HFFc6 (cell line): ENCODE results near the gene TNFAIP2. TPM values are rescaled to one million over a fixed set of nuclear protein-coding genes. Genes with fewer than 3 reads are reported as not detected.

Source experiments
- DNase-seq: peaks from one replicate; pipeline ENCODE4 v3.0.0-alpha.2; 2018
- H3K27ac Mint-ChIP-seq: 2 replicates; pipeline ENCODE4 v1.8.0; 2020; ENCODE audit warnings: mild to moderate bottlenecking, mixed read lengths
- H3K27me3 Mint-ChIP-seq: 2 replicates; pipeline ENCODE4 v1.8.0; 2021; ENCODE audit warnings: mild to moderate bottlenecking, moderate library complexity, mixed read lengths; ENCODE audit not compliant: insufficient read depth
- H3K36me3 Mint-ChIP-seq: 2 replicates; pipeline ENCODE4 v1.8.0; 2021; ENCODE audit warnings: low read depth, mixed read lengths
- H3K4me1 Mint-ChIP-seq: 2 replicates; pipeline ENCODE4 v1.8.0; 2020; ENCODE audit warnings: low read depth, mixed read lengths
- H3K4me3 Mint-ChIP-seq: 2 replicates; pipeline ENCODE4 v1.8.0; 2020; ENCODE audit warnings: mild to moderate bottlenecking, moderate library complexity, mixed read lengths
- H3K9me3 Mint-ChIP-seq: 2 replicates; pipeline ENCODE4 v1.8.0; 2020; ENCODE audit warnings: mild to moderate bottlenecking, mixed read lengths
- total RNA-seq, 6 experiments: library from RNA; stranded (reverse); fragmentation: NEBNext Ultra II Directional; extraction: Animal tissue kit (Norgen Biotek cat#: 25700); gene quantifications; 2 replicates in 1 of 6; 3 replicates in 5 of 6; pipeline ENCODE4 v1.2.3, GENCODE V29; 2021
- TF ChIP-seq, protein P1 (sequence below): fragments of 200-600 bp; sonication (generic); IDR thresholded peaks from 2 replicates; pipeline ENCODE4 v1.5.0; 2021; ENCODE audit warnings: antibody characterized with exemption, mild to moderate bottlenecking

Gene TNFAIP2
- total RNA-seq, 6 experiments from 2014 or later, result 44.7 to 59.6 (median 46.4) TPM

DNA sequence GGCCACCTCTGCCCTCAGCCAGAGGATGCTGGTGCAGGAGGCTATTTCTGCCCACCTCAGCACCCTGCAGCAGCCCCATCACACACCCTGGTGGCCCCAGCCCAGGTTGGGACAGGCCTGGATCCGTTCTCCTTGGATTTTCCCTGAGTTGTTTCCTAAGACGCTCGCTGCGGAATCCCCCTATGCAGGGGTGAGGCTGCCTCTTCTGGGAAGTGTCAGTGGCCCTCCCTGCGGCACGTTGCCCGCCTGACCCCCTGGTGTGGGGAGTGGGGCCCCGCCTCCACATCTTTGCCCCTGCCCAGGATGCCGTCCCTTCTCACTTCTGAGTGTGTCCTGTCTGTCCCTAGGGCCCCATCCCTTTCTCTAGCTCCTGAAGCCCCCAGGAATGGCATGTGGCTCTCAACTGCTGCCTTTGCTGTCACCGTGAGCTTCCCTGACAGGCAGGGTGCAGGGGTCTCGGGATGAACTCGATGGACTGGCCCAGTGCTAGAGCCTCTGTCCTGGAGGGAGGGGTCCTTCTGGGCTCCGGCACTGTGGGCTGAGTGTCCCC, 29.3 kb upstream of the TNFAIP2 start:
- TF ChIP-seq, protein P1, sequence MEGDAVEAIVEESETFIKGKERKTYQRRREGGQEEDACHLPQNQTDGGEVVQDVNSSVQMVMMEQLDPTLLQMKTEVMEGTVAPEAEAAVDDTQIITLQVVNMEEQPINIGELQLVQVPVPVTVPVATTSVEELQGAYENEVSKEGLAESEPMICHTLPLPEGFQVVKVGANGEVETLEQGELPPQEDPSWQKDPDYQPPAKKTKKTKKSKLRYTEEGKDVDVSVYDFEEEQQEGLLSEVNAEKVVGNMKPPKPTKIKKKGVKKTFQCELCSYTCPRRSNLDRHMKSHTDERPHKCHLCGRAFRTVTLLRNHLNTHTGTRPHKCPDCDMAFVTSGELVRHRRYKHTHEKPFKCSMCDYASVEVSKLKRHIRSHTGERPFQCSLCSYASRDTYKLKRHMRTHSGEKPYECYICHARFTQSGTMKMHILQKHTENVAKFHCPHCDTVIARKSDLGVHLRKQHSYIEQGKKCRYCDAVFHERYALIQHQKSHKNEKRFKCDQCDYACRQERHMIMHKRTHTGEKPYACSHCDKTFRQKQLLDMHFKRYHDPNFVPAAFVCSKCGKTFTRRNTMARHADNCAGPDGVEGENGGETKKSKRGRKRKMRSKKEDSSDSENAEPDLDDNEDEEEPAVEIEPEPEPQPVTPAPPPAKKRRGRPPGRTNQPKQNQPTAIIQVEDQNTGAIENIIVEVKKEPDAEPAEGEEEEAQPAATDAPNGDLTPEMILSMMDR, result no peak
- no peak overlapping the region for H3K27ac Mint-ChIP-seq
- no peaks in the 10 kb centered on the region for H3K9me3 Mint-ChIP-seq
- no peaks in the 10 kb centered on the region for H3K4me1 Mint-ChIP-seq
- H3K27me3 Mint-ChIP-seq, result peaks cover 15% of the 10 kb centered on the region
- DNase-seq, result no peak
- no peaks in the 10 kb centered on the region for H3K36me3 Mint-ChIP-seq
- H3K4me3 Mint-ChIP-seq, result no peak overlapping the region

DNA sequence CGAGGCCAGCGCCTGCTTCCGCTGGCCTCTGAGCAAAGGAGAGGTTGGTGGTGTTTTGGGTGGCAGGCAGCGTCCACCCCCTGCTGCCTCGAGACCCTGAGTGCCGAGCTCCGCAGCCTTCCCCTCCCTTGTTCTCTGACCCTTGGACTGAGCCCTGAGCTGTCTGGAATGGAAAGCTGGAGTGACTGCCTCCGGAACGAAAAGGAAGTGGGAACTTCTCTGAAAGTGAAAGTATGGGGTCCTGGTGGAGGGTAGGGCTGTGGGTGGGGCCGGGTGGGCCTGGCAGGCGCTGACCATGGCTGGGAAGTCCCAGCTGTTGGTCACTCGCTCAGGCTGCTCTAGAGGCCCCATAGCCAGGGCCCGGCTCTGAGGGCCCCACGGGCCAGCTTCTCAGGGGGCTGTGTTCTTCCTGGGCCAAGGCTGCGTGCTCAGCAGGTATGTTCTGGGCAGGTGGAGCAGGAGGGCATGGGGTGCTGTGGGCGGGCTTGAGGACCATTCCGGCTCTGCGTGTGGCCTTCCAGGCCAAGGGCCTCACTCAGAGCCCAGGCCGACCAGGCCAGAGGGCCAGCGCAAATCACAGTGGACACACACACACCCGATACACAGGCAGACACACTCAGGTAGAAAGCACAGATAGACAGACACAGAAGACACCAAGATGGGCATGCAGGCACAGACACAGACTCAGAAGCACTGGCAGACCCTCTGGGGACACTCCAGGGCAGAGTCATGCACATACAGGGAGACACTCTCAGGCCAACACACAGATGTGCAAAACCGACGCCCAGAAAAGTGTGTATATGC, 28.7 kb upstream of the TNFAIP2 start, which contains the start of gene EXOC3L4:
TSS of gene EXOC3L4 (plus strand) at position 320 of the 804 bp plus-strand sequence. CDS start 5,495 bp downstream, outside the sequence.
- no peak within 1 kb of the TSS for H3K27ac Mint-ChIP-seq
- TF ChIP-seq, protein P1, result no peak
- H3K4me1 Mint-ChIP-seq, result no peaks in the 10 kb centered on the region
- DNase-seq, result no peak
- no peak within 1 kb of the TSS for H3K4me3 Mint-ChIP-seq
- H3K36me3 Mint-ChIP-seq, result no peaks in the 10 kb centered on the region
- peaks cover 15% of the 10 kb centered on the region for H3K27me3 Mint-ChIP-seq
- no peaks in the 10 kb centered on the region for H3K9me3 Mint-ChIP-seq

GRCh38 chr14:103095210-103095778, 28.0 kb upstream of the TNFAIP2 start:
- Mint-ChIP-seq H3K9me3 (no peaks in the 10 kb centered on the region), H3K36me3 (no peaks in the 10 kb centered on the region), H3K4me1 (no peaks in the 10 kb centered on the region), H3K27me3 (peaks cover 15% of the 10 kb centered on the region), H3K4me3 (no peak overlapping the region), H3K27ac (no peak overlapping the region)
- DNase-seq, result no peak
- TF ChIP-seq, protein P1, result no peak

- no peaks in the 10 kb centered on the region for H3K4me1 Mint-ChIP-seq
- H3K4me3 Mint-ChIP-seq, result no peak overlapping the region
- no peak overlapping the region for H3K27ac Mint-ChIP-seq
- H3K36me3 Mint-ChIP-seq, result no peaks in the 10 kb centered on the region
- H3K27me3 Mint-ChIP-seq, result peaks cover 13% of the 10 kb centered on the region
- no peaks in the 10 kb centered on the region for H3K9me3 Mint-ChIP-seq
- DNase-seq, result no peak
- TF ChIP-seq, protein P1, result no peak
Observed at GRCh38 chr14:103096387-103096786, 26.9 kb upstream of the TNFAIP2 start.

- Mint-ChIP-seq H3K27ac (no peak overlapping the region), H3K27me3 (peaks cover 18% of the 10 kb centered on the region), H3K36me3 (no peaks in the 10 kb centered on the region), H3K4me3 (no peak overlapping the region), H3K4me1 (no peaks in the 10 kb centered on the region), H3K9me3 (no peaks in the 10 kb centered on the region)
- DNase-seq, result no peak
- TF ChIP-seq, protein P1, result no peak
Observed at GRCh38 chr14:103097244-103097993, 25.8 kb upstream of the TNFAIP2 start.
